Omental fat pad (tissue), 4 donors: ENCODE data around the gene TFB1M. TPM values are rescaled to one million over a fixed set of nuclear protein-coding genes. Genes with fewer than 3 reads are reported as not detected.

ENCODE experiments used
- ATAC-seq: fragments of 150-250 bp; one replicate; pipeline ENCODE4 v1.9.1; 2016; ENCODE audit warnings: mild to moderate bottlenecking, moderate library complexity; ENCODE audit not compliant: low FRiP score
- DNase-seq: peaks from one replicate; pipeline ENCODE4 v3.0.0-alpha.2; 2019; ENCODE audit warnings: low spot score
- total RNA-seq, 4 donors: library from RNA; depleted of rRNA; stranded (reverse); fragments of >200 nt; gene quantifications; one replicate each; pipeline ENCODE4 v1.1.0, GENCODE V29; 2016
- TF ChIP-seq, protein P1 (sequence below), 3 donors: fragments of 450-650 bp; IDR thresholded peaks; one replicate each; pipeline ENCODE4 v1.5.1; 2016 to 2017; ENCODE audit warnings: antibody characterized with exemption in 3 of 3, mild to moderate bottlenecking in 3 of 3, moderate library complexity in 2 of 3

Gene TFB1M
- total RNA-seq, 4 donors from 2014 or later = 6.4 to 9.2 (median 7.2) TPM

DNA sequence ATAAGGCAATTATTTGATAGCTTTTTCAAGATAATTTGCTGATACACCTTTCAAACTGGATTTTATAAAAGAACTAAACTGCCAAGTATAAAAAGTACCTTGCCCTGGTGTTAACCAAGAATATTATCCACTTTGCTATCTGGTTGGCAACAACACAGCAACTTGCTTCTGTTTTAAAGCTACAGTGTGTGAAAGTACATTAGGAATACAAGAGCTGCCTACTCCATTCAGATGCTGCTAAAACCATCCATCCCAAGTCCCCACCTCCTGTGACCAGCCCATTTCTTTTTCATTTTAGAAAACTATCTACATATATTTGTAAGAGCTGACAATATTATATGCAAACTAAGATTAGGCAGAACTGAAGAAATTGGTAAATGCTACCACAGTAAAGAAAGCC, 37.6 kb downstream of the TFB1M start:
- DNase-seq (no peak), ATAC-seq (no peak)
- TF ChIP-seq, protein P1, sequence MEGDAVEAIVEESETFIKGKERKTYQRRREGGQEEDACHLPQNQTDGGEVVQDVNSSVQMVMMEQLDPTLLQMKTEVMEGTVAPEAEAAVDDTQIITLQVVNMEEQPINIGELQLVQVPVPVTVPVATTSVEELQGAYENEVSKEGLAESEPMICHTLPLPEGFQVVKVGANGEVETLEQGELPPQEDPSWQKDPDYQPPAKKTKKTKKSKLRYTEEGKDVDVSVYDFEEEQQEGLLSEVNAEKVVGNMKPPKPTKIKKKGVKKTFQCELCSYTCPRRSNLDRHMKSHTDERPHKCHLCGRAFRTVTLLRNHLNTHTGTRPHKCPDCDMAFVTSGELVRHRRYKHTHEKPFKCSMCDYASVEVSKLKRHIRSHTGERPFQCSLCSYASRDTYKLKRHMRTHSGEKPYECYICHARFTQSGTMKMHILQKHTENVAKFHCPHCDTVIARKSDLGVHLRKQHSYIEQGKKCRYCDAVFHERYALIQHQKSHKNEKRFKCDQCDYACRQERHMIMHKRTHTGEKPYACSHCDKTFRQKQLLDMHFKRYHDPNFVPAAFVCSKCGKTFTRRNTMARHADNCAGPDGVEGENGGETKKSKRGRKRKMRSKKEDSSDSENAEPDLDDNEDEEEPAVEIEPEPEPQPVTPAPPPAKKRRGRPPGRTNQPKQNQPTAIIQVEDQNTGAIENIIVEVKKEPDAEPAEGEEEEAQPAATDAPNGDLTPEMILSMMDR (IDR thresholded peaks at IDR 0.05) = no peak

DNA sequence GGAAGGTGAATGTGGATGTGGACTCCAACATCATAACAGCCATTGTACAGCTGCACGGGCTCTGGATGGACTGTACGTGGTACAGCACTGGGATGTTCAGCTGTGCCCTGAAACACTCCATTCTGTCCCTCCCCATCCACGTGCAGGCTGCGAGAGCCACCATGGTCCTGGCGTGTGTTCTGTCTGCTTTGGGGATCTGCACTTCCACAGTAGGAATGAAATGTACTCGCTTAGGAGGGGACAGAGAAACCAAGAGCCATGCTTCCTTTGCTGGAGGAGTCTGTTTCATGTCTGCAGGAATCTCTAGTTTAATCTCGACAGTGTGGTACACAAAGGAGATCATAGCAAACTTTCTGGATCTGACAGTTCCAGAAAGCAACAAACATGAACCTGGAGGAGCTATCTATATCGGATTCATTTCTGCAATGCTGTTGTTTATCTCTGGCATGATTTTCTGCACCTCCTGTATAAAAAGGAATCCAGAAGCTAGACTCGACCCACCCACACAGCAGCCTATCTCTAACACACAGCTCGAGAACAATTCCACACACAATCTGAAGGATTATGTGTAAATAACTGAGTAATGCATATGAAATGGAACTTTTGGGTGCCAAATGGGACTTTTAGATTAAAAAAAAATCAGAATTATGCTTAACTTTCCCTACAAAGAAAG, 38.3 kb downstream of the TFB1M start:
- DNase-seq = no peak
- ATAC-seq = no peak
- TF ChIP-seq, protein P1 (IDR thresholded peaks at IDR 0.05) = no peak

DNA sequence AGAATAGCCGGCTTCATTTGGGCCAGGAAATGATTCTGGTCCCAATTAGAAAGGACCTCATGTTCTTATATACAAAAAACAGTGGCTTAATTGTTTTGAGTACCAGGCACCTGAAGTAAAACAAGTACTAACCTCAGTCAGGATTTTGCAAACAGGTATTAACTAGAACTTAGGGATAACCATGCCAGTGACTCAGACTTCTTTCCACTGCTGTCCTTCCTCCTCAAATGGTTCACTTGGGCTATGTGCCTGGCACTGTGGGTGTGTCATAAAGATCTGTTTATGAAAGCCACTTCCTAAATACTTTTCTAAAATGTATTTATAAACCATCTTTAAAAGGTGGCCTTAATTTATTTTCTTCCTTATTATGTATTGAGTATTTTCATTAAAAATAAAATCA, 39.8 kb downstream of the TFB1M start:
- ATAC-seq (no peak), DNase-seq (no peak)
- TF ChIP-seq, protein P1 (IDR thresholded peaks at IDR 0.05) = no peak

DNA sequence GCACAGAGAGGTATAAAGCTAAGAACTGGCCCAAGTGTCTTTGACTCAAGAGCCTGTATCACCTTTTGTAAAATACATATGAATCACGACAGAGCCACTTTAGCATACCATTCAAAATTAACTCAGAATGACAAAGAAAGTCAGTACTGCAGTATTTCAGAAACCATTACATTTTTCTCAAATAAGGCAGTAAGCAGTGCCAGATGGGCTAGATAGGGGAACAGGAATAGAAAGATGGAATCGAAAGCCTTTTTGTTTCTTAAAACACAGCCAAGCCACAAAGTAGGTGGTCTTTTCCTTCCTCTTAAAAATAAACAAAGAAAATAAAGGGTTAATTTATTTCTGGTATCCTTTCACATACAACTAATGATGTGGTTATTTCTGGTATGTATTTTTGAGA, 40.2 kb downstream of the TFB1M start:
- DNase-seq (no peak), ATAC-seq (no peak)
- TF ChIP-seq, protein P1 (IDR thresholded peaks at IDR 0.05) = no peak

DNA sequence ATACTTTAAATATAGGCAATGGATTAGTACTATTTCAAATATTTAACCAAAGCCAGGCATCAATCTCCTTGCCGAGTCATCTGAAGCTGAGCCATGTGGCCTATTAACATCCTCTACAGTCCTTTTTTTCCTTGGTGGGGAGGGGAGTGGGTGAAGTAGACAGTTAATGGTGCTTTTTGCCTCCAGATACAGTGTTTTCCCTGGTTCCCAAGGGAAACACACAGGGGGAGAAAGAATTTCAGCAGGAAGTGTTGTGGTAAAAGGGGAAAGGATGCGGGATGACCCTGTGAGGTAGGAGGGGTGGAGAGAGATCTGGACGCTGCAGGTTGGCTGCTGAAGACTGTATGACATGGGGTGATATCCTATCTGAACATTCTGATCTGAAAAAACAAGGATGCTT, 40.9 kb downstream of the TFB1M start:
- TF ChIP-seq, protein P1 (IDR thresholded peaks at IDR 0.05) = no peak
- DNase-seq = no peak
- ATAC-seq = no peak

DNA sequence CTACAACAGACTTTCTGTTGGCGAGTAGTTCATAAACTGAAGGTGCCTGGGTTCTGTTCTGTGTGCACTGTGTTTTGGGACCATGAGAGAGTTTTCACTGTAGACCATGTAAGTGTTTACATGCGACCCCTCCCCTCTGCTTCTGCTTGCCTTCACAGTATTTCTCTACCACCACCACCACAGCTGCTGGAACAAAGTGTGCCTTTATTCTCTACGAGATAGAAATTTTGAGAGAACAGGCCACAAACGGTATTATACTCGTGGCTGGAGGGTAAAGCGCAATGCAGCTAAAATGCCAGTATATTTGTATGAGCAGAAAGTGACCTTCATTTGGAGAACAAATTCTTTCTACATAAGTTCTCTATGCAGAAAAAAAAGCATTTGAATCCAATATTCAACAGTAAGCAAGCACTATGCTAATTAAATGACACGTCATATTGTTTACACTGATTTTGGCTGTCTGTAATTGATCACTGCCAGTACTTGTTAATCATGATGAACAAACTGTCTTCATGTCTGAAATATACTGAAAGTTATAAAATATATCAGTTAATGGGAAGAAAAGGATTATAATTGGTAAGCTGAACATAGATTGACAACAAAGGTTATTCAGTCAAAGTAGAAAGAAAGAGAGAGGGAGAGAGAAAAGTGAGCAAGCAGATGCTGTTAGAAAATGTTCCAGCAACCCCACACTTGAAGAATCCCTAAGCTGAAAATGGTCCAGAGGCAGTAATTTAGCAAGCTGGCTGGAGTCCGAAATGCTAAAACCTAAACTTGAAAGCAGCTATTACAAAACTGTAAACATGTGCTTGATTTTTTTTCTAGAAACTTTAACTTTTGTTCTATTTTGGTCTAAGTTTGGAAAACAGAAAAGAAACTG, 41.7 kb downstream of the TFB1M start:
- DNase-seq (no peak), ATAC-seq (no peak)
- TF ChIP-seq, protein P1 (IDR thresholded peaks at IDR 0.05) = no peak
